GM03348 (cell line): ENCODE data around the gene COL23A1.

ENCODE experiments used
- DNase-seq: peaks from one replicate; pipeline ENCODE4 v3.0.0; 2012; ENCODE audit warnings: low spot score

Gene COL23A1

DNA sequence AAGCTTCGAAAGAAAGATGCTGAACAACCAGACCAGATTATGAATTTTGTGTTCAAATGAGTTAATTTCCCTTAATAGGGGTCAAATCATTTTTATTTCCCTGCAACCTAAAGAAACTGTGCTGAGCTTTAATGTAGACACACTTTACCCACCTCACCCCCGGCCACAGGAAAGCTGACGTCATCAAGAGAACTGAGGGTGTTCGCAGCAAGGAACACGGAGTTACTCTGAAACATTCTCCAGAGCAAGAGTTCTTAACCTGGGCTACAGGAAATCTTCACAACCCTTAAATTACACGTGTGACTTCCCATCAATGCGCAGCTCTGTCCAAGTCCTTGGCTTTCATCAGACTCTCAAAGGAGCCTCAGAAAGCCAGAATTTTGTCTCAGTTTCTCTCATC lies 116.3 kb downstream of the COL23A1 start:
- no peak for DNase-seq

- DNase-seq = no peak
Observed at GRCh38 chr5:178472138-178472537, 118.1 kb downstream of the COL23A1 start.

- DNase-seq = no peak
Observed at GRCh38 chr5:178471711-178472110, 118.5 kb downstream of the COL23A1 start.

DNA sequence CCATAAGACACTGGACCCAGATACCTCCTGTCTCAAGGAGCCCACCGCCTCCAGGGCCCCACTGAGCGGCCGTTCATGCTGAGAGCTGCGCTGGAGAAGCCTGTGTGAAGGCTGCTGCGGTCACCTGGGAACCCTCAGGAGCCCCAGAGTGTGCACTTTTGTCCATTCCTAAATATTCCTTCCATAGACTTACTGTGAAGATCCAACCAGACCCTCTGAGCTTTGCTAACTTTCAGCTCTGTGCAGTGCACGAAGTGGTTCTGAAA lies 119.5 kb downstream of the COL23A1 start:
- DNase-seq = no peak

- DNase-seq = no peak
Observed at GRCh38 chr5:178469975-178470759, 120.0 kb downstream of the COL23A1 start.

- no peak for DNase-seq
Observed at GRCh38 chr5:178469011-178469974, 120.9 kb downstream of the COL23A1 start.

- no peak for DNase-seq
Observed at GRCh38 chr5:178468196-178468685, 122.0 kb downstream of the COL23A1 start.

GRCh38 chr5:178467568-178468195 lies 122.5 kb downstream of the COL23A1 start:
- DNase-seq = no peak

GRCh38 chr5:178467205-178467567 lies 123.0 kb downstream of the COL23A1 start:
- no peak for DNase-seq

- no peak for DNase-seq
Observed at GRCh38 chr5:178466342-178466741, 123.9 kb downstream of the COL23A1 start.

DNA sequence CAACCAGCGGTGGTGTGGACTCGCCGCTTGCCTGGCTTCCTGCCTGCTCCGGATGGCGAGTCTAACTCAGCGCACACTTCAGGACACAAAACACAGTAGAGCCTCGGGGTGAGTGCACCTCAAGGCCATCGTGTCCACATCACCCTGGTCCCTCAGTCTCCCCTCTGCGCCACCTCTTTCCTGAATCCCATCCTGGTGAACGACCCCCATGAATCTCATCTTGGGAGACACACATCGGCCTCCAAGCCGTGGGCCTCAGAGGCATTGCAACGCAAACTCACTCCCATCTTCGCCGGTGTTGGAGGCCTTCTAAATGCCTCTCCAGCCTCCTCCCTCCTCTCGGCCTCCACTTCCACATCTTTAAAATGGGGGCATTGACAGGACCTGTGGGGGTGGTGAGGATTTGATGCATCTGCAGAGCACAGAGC lies 124.3 kb downstream of the COL23A1 start:
- no peak for DNase-seq

DNA sequence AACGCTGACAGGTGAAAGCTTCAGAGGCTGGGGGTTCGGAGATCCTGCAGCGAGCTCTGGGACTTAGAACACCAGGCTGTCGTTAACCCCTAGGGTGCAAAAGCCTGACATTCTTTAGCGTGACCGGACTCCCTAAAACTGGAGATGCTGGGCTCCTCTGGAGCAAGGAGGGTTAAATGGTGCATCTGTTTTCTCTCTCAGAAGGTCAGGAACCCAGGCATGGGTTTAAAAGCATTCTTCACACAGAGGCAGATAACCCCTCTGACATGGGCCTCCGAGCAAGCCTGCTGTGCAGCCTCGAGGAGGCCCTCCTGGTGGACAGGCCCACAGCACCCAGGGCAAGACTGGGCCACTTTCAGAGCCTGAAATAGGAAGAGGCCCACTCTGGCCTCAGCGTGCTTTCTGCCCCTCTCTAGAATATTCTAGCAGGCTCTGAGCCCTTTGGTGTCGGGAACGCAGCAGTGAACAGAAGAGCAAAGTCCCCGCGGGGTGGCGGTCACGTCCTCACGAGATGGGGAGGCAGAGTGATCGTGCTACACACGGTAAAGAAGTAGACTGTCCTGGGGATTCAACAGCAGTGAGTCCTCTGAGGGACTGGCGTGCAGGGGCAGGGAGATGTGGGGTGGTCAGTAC lies 124.8 kb downstream of the COL23A1 start:
- no peak for DNase-seq

- no peak for DNase-seq
Observed at GRCh38 chr5:178464431-178465048, 125.7 kb downstream of the COL23A1 start.

GRCh38 chr5:178463321-178464155 lies 126.7 kb downstream of the COL23A1 start:
- no peak for DNase-seq

GRCh38 chr5:178462816-178463215 lies 127.4 kb downstream of the COL23A1 start:
- DNase-seq = no peak

DNA sequence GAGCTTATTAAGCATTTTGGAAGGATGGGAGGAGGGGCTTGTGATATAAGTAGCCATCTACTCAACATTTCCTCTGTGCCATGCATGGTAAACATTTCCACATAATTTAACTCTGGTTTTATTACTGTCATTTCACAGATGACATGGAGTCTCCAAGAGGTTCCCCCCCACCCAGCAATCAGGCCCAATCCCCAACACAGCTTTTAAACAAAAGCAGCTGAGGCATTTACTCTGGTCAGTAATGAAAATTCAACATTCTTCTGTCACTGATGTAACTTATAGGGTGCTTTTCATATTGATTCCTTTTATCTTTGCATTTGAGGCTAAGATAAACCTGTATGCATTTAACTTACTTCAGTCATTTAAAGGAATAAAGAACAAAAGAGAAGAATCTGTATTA lies 128.1 kb downstream of the COL23A1 start:
- DNase-seq = no peak

- DNase-seq = peak; percentile 30
Observed at GRCh38 chr5:178461004-178461730, 129.0 kb downstream of the COL23A1 start.

GRCh38 chr5:178460598-178460997 lies 129.6 kb downstream of the COL23A1 start:
- DNase-seq = no peak

- no peak for DNase-seq
Observed at GRCh38 chr5:178460174-178460573, 130.0 kb downstream of the COL23A1 start.

GRCh38 chr5:178458140-178458539 lies 132.1 kb downstream of the COL23A1 start:
- no peak for DNase-seq
